ENCODE data around the gene CD99L2. TPM values are rescaled to one million over a fixed set of nuclear protein-coding genes. Genes with fewer than 3 reads are reported as not detected.

CD99L2 gene
- total and polyA plus RNA-seq, 4 donors = 9.7 to 39.8 (median 23.8) TPM

DNA sequence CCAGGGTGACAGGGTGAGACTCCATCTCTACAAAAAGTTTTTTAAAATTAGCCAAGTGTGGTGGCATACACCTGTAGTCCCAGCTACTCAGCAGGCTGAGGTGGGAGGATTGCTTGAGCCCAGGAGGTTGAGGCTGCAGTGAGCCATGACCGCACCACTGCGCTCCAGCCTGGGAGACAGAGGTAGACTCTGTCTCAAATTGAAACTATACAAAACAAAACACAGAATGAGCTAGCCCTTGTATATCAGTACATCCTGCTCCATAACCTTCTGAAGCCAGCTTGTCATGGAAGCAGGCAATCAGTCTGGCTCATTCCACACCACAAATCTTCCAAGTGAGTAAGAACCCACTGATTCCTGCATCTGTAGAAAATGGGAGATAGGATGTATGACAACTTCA lies 49.0 kb downstream of the CD99L2 start:
- H3K9me3 ChIP-seq (ENCODE audit: control insufficient read depth in 4 of 4, low read length in 3 of 4) = no peaks in the 10 kb centered on the region
- DNase-seq (ENCODE audit: low spot score) = no peak
- H3K27ac ChIP-seq (ENCODE audit: low read depth in 1 of 2, low read length in 2 of 2) = peak overlapping the region; percentile 71 to 76
- H3K4me1 ChIP-seq (ENCODE audit: control insufficient read depth in 4 of 4, insufficient read depth in 4 of 4, low read length in 3 of 4) = peaks cover 0 to 12% (median 11%) of the 10 kb centered on the region in 4 donors
- no peaks in the 10 kb centered on the region for H3K27me3 ChIP-seq (ENCODE audit: control insufficient read depth in 4 of 4, insufficient read depth in 4 of 4, low read length in 3 of 4)
- no peaks in the 10 kb centered on the region for H3K36me3 ChIP-seq (ENCODE audit: control insufficient read depth in 4 of 4, insufficient read depth in 3 of 4, low read depth in 1 of 4, low read length in 3 of 4)
- H3K9ac ChIP-seq (ENCODE audit: low read depth in 1 of 2, low read length in 2 of 2) = no peak overlapping the region
- TF ChIP-seq, protein P1, sequence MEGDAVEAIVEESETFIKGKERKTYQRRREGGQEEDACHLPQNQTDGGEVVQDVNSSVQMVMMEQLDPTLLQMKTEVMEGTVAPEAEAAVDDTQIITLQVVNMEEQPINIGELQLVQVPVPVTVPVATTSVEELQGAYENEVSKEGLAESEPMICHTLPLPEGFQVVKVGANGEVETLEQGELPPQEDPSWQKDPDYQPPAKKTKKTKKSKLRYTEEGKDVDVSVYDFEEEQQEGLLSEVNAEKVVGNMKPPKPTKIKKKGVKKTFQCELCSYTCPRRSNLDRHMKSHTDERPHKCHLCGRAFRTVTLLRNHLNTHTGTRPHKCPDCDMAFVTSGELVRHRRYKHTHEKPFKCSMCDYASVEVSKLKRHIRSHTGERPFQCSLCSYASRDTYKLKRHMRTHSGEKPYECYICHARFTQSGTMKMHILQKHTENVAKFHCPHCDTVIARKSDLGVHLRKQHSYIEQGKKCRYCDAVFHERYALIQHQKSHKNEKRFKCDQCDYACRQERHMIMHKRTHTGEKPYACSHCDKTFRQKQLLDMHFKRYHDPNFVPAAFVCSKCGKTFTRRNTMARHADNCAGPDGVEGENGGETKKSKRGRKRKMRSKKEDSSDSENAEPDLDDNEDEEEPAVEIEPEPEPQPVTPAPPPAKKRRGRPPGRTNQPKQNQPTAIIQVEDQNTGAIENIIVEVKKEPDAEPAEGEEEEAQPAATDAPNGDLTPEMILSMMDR (IDR thresholded peaks at IDR 0.05; ENCODE audit: low read depth, low read length, missing input control) = no peak
- TF ChIP-seq NR2F2 (IDR thresholded peaks at IDR 0.05) = no peak
- no peak overlapping the region for H3K4me3 ChIP-seq (ENCODE audit: low read depth in 1 of 3, low read length in 3 of 3)
- 100% methylated on average over 2 of the region's 2 CpGs for WGBS

- peak in 1 of 2 donors; percentile 49 for TF ChIP-seq GABPA (IDR thresholded peaks at IDR 0.05 in 1 of 2, conservative IDR thresholded peaks at IDR 0.05 in 1 of 2)
- peak; percentile 86 for TF ChIP-seq MAX (IDR thresholded peaks at IDR 0.05)
- no peak for TF ChIP-seq NR2F2 (IDR thresholded peaks at IDR 0.05)
- TF ChIP-seq TAF1 (conservative IDR thresholded peaks at IDR 0.05) = no peak
- TF ChIP-seq EGR1 (IDR thresholded peaks at IDR 0.05; ENCODE audit: low read depth in 2 of 2) = peak; percentile 55 to 83
- TF ChIP-seq SP1 (IDR thresholded peaks at IDR 0.05) = peak; percentile 92
- TF ChIP-seq, protein P2, sequence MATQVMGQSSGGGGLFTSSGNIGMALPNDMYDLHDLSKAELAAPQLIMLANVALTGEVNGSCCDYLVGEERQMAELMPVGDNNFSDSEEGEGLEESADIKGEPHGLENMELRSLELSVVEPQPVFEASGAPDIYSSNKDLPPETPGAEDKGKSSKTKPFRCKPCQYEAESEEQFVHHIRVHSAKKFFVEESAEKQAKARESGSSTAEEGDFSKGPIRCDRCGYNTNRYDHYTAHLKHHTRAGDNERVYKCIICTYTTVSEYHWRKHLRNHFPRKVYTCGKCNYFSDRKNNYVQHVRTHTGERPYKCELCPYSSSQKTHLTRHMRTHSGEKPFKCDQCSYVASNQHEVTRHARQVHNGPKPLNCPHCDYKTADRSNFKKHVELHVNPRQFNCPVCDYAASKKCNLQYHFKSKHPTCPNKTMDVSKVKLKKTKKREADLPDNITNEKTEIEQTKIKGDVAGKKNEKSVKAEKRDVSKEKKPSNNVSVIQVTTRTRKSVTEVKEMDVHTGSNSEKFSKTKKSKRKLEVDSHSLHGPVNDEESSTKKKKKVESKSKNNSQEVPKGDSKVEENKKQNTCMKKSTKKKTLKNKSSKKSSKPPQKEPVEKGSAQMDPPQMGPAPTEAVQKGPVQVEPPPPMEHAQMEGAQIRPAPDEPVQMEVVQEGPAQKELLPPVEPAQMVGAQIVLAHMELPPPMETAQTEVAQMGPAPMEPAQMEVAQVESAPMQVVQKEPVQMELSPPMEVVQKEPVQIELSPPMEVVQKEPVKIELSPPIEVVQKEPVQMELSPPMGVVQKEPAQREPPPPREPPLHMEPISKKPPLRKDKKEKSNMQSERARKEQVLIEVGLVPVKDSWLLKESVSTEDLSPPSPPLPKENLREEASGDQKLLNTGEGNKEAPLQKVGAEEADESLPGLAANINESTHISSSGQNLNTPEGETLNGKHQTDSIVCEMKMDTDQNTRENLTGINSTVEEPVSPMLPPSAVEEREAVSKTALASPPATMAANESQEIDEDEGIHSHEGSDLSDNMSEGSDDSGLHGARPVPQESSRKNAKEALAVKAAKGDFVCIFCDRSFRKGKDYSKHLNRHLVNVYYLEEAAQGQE (IDR thresholded peaks at IDR 0.05) = peak; percentile 38
- TF ChIP-seq YY1 (IDR thresholded peaks at IDR 0.05) = peak; percentile 72
- peak; percentile 74 to 80 for TF ChIP-seq JUND (IDR thresholded peaks at IDR 0.05)
- peak; percentile 40 to 44 for TF ChIP-seq RAD21 (IDR thresholded peaks at IDR 0.05)
- peak; percentile 91 to 94 for TF ChIP-seq RXRA (IDR thresholded peaks at IDR 0.05)
- peak; percentile 98 for TF ChIP-seq FOXA2 (IDR thresholded peaks at IDR 0.05)
- peak; percentile 97 for TF ChIP-seq FOXA1 (IDR thresholded peaks at IDR 0.05)
- TF ChIP-seq ZBTB33 (IDR thresholded peaks at IDR 0.05) = peak; percentile 81
- no peak for TF ChIP-seq HNF4G (IDR thresholded peaks at IDR 0.05)
- peak; percentile 75 to 83 for TF ChIP-seq HNF4A (conservative IDR thresholded peaks at IDR 0.05)
- peak; percentile 53 for TF ChIP-seq ATF3 (IDR thresholded peaks at IDR 0.05)
- TF ChIP-seq, protein P1 (IDR thresholded peaks at IDR 0.05; ENCODE audit: low read depth, low read length, missing input control) = no peak
Measured at GRCh38 chrX:150848914-150849365, 49.5 kb downstream of the CD99L2 start.

More at GRCh38 chrX:150848914-150849365, 49.5 kb downstream of the CD99L2 start:
- no peak for DNase-seq (ENCODE audit: low spot score)
- peak overlapping the region; percentile 76 to 85 for H3K27ac ChIP-seq (ENCODE audit: low read depth in 1 of 2, low read length in 2 of 2)
- H3K4me1 ChIP-seq (ENCODE audit: control insufficient read depth in 4 of 4, insufficient read depth in 4 of 4, low read length in 3 of 4) = peaks cover 0 to 13% (median 11%) of the 10 kb centered on the region in 4 donors
- H3K4me3 ChIP-seq (ENCODE audit: low read depth in 1 of 3, low read length in 3 of 3) = no peak overlapping the region
- no peaks in the 10 kb centered on the region for H3K27me3 ChIP-seq (ENCODE audit: control insufficient read depth in 4 of 4, insufficient read depth in 4 of 4, low read length in 3 of 4)
- WGBS = 25% methylated on average over 9 of the region's 9 CpGs
- no peaks in the 10 kb centered on the region for H3K36me3 ChIP-seq (ENCODE audit: control insufficient read depth in 4 of 4, insufficient read depth in 3 of 4, low read depth in 1 of 4, low read length in 3 of 4)
- no peaks in the 10 kb centered on the region for H3K9me3 ChIP-seq (ENCODE audit: control insufficient read depth in 4 of 4, low read length in 3 of 4)
- H3K9ac ChIP-seq (ENCODE audit: low read depth in 1 of 2, low read length in 2 of 2) = no peak overlapping the region
